RWPE2 (cell line): ENCODE measurements around the gene TCFL5.

Source experiments
- ATAC-seq: fragments of 200-7000 bp; cut with Tn5 transposase; 3 replicates; pipeline ENCODE4 v1.9.1; 2021; ENCODE audit warnings: low read depth
- DNase-seq: peaks from one replicate; pipeline ENCODE4 v3.0.0-alpha.2; 2020; ENCODE audit warnings: low spot score
- H3K27ac ChIP-seq: fragments of 450-650 bp; 2 replicates; pipeline ENCODE4 v1.5.1; 2017; ENCODE audit warnings: mild to moderate bottlenecking; ENCODE audit not compliant: poor library complexity, severe bottlenecking
- H3K27me3 ChIP-seq: fragments of 250-450 bp; sonication (Bioruptor Pico); 2 replicates; pipeline ENCODE4 v1.5.1; 2021; ENCODE audit warnings: mild to moderate bottlenecking, moderate library complexity; ENCODE audit not compliant: insufficient read depth, poor library complexity, severe bottlenecking
- H3K36me3 ChIP-seq: fragments of 250-450 bp; sonication (Bioruptor Pico); 2 replicates; pipeline ENCODE4 v1.5.1; 2020; ENCODE audit warnings: low read depth, mild to moderate bottlenecking, moderate library complexity
- H3K4me1 ChIP-seq: fragments of 250-450 bp; sonication (Bioruptor Pico); 2 replicates; pipeline ENCODE4 v1.5.1; 2021; ENCODE audit warnings: mild to moderate bottlenecking, moderate library complexity; ENCODE audit not compliant: insufficient read depth, poor library complexity, severe bottlenecking
- H3K4me3 ChIP-seq: fragments of 250-450 bp; sonication (Bioruptor Pico); 2 replicates; pipeline ENCODE4 v1.5.1; 2021; ENCODE audit warnings: mild to moderate bottlenecking, moderate library complexity; ENCODE audit not compliant: severe bottlenecking
- H3K9me3 ChIP-seq: fragments of 250-450 bp; sonication (Bioruptor Pico); 2 replicates; pipeline ENCODE4 v1.5.1; 2021; ENCODE audit warnings: mild to moderate bottlenecking, moderate library complexity; ENCODE audit not compliant: severe bottlenecking
- TF ChIP-seq, protein P1 (sequence below): fragments of 450-650 bp; IDR thresholded peaks from one replicate; pipeline ENCODE4 v1.5.1; 2017; ENCODE audit warnings: mild to moderate bottlenecking, moderate library complexity; ENCODE audit not compliant: poor library complexity, severe bottlenecking

The TCFL5 gene

DNA sequence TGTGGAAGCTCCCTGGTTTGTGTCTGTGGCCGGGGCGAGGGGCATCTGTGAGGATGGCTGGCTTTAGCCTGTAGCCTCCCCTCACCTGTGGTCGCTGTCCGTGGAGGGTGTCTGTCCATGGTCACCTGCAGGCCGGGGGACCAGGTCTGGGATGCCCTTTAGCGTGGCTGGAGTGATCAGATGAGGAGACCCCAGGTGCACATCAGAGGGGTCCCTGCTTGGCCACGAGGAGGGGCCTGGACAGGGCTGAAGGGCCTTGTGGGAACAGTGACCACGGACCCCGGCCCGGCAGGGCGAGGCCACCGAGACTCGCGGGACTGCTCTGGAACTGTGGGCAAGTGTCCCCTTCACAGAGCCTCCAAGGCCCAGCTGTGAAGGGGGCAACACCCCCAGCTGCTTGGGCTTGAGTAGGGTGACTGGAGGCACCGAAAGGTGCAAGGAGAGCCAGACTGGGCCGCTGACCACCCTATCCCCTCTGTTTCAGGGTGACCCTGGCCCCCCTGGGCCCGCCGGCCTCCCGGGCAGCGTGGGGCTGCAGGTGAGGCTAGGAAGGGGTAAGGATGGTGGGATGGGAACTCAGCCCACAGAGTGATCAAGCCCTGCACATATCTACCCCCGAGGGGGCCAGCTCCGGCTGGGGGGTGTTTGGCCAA, 36.2 kb downstream of the TCFL5 start:
- DNase-seq (no peak), ATAC-seq (no peak)
- Histone ChIP-seq H3K27me3 (no peaks in the 10 kb centered on the region), H3K36me3 (no peaks in the 10 kb centered on the region), H3K4me1 (no peaks in the 10 kb centered on the region), H3K27ac (no peak overlapping the region), H3K9me3 (no peaks in the 10 kb centered on the region), H3K4me3 (no peak overlapping the region)
- TF ChIP-seq, protein P1, sequence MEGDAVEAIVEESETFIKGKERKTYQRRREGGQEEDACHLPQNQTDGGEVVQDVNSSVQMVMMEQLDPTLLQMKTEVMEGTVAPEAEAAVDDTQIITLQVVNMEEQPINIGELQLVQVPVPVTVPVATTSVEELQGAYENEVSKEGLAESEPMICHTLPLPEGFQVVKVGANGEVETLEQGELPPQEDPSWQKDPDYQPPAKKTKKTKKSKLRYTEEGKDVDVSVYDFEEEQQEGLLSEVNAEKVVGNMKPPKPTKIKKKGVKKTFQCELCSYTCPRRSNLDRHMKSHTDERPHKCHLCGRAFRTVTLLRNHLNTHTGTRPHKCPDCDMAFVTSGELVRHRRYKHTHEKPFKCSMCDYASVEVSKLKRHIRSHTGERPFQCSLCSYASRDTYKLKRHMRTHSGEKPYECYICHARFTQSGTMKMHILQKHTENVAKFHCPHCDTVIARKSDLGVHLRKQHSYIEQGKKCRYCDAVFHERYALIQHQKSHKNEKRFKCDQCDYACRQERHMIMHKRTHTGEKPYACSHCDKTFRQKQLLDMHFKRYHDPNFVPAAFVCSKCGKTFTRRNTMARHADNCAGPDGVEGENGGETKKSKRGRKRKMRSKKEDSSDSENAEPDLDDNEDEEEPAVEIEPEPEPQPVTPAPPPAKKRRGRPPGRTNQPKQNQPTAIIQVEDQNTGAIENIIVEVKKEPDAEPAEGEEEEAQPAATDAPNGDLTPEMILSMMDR = no peak

DNA sequence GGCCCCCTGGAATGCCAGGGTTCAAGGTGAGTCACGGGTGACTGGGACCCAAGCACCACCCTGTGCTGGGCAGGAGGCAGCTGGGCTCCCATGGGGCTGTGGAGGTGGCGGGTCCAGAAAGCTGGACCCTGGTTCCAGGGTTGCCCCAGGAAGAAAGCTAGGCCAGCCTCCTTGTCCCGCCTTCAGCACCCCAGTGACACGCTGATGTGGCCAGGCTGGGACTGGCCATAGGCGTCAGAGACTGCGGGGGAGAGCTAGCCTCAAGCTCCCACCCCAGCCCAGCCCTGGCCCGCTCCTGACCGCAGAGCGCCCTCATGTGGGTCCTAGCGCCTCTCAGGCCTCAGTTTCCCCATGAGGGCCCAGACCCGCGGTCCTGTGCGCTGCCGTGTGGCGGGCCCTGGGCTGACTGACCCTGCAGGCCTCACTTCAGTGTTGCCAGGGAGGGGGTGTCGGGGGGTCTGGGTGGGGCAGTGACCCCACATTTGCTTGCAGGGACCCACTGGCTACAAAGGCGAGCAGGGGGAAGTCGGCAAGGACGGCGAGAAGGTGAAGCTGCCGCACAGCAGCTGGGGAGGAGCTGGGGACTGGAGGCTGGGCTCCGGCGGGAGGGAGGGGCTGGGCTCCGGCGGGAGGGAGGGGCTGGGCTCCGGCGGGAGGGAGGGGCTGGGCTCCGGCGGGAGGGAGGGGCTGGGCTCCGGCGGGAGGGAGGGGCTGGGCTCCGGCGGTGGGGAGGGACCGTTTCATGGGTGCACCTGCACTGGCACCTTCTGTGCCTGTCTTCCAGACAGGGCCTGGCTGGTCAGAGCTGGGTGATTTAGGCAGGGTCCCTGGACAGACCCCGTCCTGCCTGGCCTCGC, 36.9 kb downstream of the TCFL5 start:
- TF ChIP-seq, protein P1 = no peak
- Histone ChIP-seq H3K27ac (no peak overlapping the region), H3K36me3 (no peaks in the 10 kb centered on the region), H3K4me3 (no peak overlapping the region), H3K4me1 (no peaks in the 10 kb centered on the region), H3K27me3 (no peaks in the 10 kb centered on the region), H3K9me3 (no peaks in the 10 kb centered on the region)
- no peak for ATAC-seq
- DNase-seq = no peak

DNA sequence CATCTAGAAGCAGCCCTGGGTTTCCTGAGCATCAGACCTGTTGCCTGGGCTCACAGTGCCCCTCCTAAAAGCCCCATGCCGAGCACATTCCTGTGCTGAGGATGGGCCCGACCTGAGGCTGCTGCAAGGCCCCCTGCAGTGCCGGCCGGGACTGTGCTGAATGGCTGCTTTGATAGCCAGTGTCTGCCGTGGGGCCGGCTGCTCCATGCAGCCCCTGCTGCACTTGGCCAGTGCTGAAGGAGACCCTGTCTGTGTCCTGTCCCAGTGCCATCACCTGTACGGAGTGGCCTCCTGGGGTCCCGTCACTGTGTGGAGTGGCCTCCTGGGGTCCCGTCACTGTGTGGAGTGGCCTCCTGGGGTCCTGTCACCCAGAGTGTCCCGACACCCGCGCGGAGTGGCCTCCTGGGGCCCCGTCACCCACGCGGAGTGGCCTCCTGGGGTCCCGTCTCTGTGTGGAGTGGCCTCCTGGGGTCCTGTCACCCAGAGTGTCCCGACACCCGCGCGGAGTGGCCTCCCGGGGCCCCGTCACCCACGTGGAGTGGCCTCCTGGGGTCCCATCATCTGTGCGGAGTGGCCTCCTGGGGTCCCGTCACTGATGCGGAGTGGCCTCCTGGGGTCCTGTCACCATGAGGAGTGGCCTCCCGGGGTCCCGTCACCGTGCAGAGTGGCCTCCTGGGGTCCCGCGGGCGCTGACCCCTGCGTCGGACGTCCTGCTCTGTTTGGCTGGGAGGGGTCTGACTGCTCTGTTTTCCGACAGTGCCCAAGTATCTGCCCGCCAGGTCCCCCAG, 37.7 kb downstream of the TCFL5 start:
- ATAC-seq (peak; percentile 3; the same call in 1 of the 3 replicates), DNase-seq (no peak)
- Histone ChIP-seq H3K4me3 (no peak overlapping the region), H3K36me3 (no peaks in the 10 kb centered on the region), H3K27ac (no peak overlapping the region), H3K27me3 (no peaks in the 10 kb centered on the region), H3K4me1 (peaks cover 6% of the 10 kb centered on the region), H3K9me3 (no peaks in the 10 kb centered on the region)
- TF ChIP-seq, protein P1 = no peak

DNA sequence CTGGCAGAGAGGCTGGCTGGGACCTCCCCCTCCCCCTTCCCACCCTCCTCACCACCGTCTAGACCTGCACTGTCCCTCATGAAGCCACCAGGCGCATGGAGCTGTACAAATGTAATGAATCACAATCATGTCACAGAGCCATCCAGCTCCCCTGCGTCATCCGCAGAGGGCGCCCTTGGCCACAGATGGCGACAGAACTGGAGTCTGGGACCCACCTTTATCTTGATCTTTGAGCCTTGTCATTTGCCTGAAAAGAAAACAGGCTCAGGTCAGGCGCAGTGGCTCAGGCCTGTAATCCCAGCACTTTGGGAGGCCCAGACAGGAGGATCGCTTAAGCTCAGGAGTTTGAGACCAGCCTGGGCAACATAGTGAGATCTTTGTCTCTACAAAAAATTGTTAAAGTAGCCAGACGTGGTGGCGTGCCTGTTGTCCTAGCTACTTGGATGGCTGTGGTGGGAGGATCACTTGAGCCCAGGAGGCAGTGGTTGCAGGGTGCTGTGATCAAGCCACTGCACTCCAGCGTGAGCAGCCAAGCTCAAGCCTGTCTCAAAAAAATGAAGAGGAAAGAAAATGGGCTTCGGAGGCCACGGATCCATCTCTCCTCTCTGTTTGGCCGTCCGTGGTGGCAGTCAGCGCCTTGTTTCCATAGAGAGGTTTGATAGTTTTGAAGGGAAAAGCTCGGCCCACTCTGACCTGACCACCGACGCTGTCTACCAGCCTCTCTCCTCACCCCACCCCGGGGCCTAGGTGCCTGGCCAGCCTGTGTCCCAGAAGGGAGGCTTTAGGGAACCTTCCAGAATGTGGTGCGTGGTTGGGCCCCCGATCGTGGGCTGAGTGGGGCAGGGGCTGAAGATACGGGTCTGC, 38.6 kb downstream of the TCFL5 start:
- Histone ChIP-seq H3K4me1 (peaks cover 14% of the 10 kb centered on the region), H3K4me3 (no peak overlapping the region), H3K27ac (no peak overlapping the region), H3K36me3 (no peaks in the 10 kb centered on the region), H3K27me3 (no peaks in the 10 kb centered on the region), H3K9me3 (no peaks in the 10 kb centered on the region)
- TF ChIP-seq, protein P1 = peak; percentile 70
- no peak for DNase-seq
- no peak for ATAC-seq
